DOHH2 (cell line): Measurements from ENCODE around the gene C14orf180.

Source experiments
- H3F3A ChIP-seq: fragments of 200-600 bp; sonication (generic), shearing (Covaris generic); 2 replicates; pipeline ENCODE4 v1.6.0; 2016; ENCODE audit warnings: antibody characterized with exemption, mild to moderate bottlenecking; ENCODE audit not compliant: control insufficient read depth, insufficient read depth
- H3K27ac ChIP-seq: fragments of 200-600 bp; sonication (generic); 2 replicates; pipeline ENCODE4 v1.5.1; 2014; ENCODE audit warnings: low read depth, mild to moderate bottlenecking, low read length, moderate library complexity
- H3K27me3 ChIP-seq: fragments of 200-600 bp; sonication (generic); 2 replicates; pipeline ENCODE4 v1.6.1; 2014; ENCODE audit warnings: mild to moderate bottlenecking, low read length, mixed read lengths; ENCODE audit not compliant: control insufficient read depth
- H3K36me3 ChIP-seq: fragments of 200-600 bp; sonication (generic); 2 replicates; pipeline ENCODE4 v1.6.1; 2014; ENCODE audit warnings: mild to moderate bottlenecking, low read length, moderate library complexity, mixed read lengths; ENCODE audit not compliant: control insufficient read depth
- H3K4me1 ChIP-seq: fragments of 200-600 bp; sonication (generic); 2 replicates; pipeline ENCODE4 v1.6.1; 2014; ENCODE audit warnings: mild to moderate bottlenecking, low read length, mixed read lengths; ENCODE audit not compliant: control insufficient read depth
- H3K4me2 ChIP-seq: fragments of 200-600 bp; sonication (generic); 2 replicates; pipeline ENCODE4 v1.6.0; 2014; ENCODE audit warnings: mild to moderate bottlenecking, low read length, moderate library complexity
- H3K4me3 ChIP-seq: fragments of 200-600 bp; sonication (generic); 2 replicates; pipeline ENCODE4 v1.5.1; 2014; ENCODE audit warnings: mild to moderate bottlenecking, low read length, mixed read lengths
- H3K79me2 ChIP-seq: fragments of 200-600 bp; sonication (generic); 2 replicates; pipeline ENCODE4 v1.6.1; 2014; ENCODE audit warnings: mild to moderate bottlenecking, low read length, mixed read lengths; ENCODE audit not compliant: control insufficient read depth
- H3K9me2 ChIP-seq: fragments of 200-600 bp; sonication (generic); replicated peaks from 2 replicates; pipeline ENCODE4 v1.6.1; 2014; ENCODE audit warnings: mild to moderate bottlenecking, low read length, mixed read lengths; ENCODE audit not compliant: control insufficient read depth
- H3K9me3 ChIP-seq: fragments of 200-600 bp; sonication (generic); 2 replicates; pipeline ENCODE4 v1.6.1; 2014; ENCODE audit warnings: antibody characterized with exemption, low read length, mixed read lengths; ENCODE audit not compliant: control insufficient read depth, insufficient read depth
- H4K20me1 ChIP-seq: fragments of 200-600 bp; sonication (generic); 2 replicates; pipeline ENCODE4 v1.6.0; 2014; ENCODE audit warnings: low read depth, mild to moderate bottlenecking, antibody characterized with exemption, low read length, moderate library complexity; ENCODE audit not compliant: control insufficient read depth, insufficient read depth
- CTCF ChIP-seq: fragments of 200-600 bp; sonication (generic); IDR thresholded peaks from one replicate; pipeline ENCODE4 v1.5.1; 2014; ENCODE audit warnings: antibody characterized with exemption, mild to moderate bottlenecking, low read depth, low read length; ENCODE audit not compliant: poor library complexity, severe bottlenecking
- EZH2phosphoT487 ChIP-seq: fragments of 200-600 bp; sonication (generic); IDR thresholded peaks from 2 replicates; pipeline ENCODE4 v1.6.1; 2017; ENCODE audit warnings: borderline replicate concordance, mild to moderate bottlenecking, antibody characterized with exemption, low read length, moderate library complexity, mixed read lengths

The C14orf180 gene

GRCh38 chr14:104595116-104595675 is 15.6 kb downstream of the C14orf180 start:
- Histone ChIP-seq H3K4me1 (no peaks in the 10 kb centered on the region), H3K36me3 (no peaks in the 10 kb centered on the region), H3K4me2 (no peak overlapping the region), H3K9me3 (no peaks in the 10 kb centered on the region), H3F3A (no peaks in the 10 kb centered on the region), H3K27ac (no peak overlapping the region), H3K4me3 (no peak overlapping the region), H4K20me1 (no peaks in the 10 kb centered on the region), H3K79me2 (no peaks in the 10 kb centered on the region), H3K27me3 (no peaks in the 10 kb centered on the region), H3K9me2 (no peaks in the 10 kb centered on the region)
- no peak for TF ChIP-seq CTCF
- TF ChIP-seq EZH2phosphoT487: no peak

- no peak overlapping the region for H3K27ac ChIP-seq
- H3F3A ChIP-seq: no peaks in the 10 kb centered on the region
- no peak for TF ChIP-seq CTCF
- TF ChIP-seq EZH2phosphoT487: no peak
- H3K9me3 ChIP-seq: no peaks in the 10 kb centered on the region
- no peaks in the 10 kb centered on the region for H3K36me3 ChIP-seq
- H3K27me3 ChIP-seq: no peaks in the 10 kb centered on the region
- no peak overlapping the region for H3K4me2 ChIP-seq
- H3K4me3 ChIP-seq: no peak overlapping the region
- H3K9me2 ChIP-seq: no peaks in the 10 kb centered on the region
- H3K79me2 ChIP-seq: no peaks in the 10 kb centered on the region
- H4K20me1 ChIP-seq: no peaks in the 10 kb centered on the region
- no peaks in the 10 kb centered on the region for H3K4me1 ChIP-seq
These were observed 16.4 kb downstream of the C14orf180 start for GRCh38 chr14:104595911-104596450.

- H3K79me2 ChIP-seq: no peaks in the 10 kb centered on the region
- TF ChIP-seq EZH2phosphoT487 (no peak), CTCF (no peak)
- no peaks in the 10 kb centered on the region for H3K4me1 ChIP-seq
- no peaks in the 10 kb centered on the region for H3K27me3 ChIP-seq
- H3K27ac ChIP-seq: no peak overlapping the region
- no peaks in the 10 kb centered on the region for H3F3A ChIP-seq
- H4K20me1 ChIP-seq: no peaks in the 10 kb centered on the region
- H3K36me3 ChIP-seq: no peaks in the 10 kb centered on the region
- H3K9me2 ChIP-seq: no peaks in the 10 kb centered on the region
- no peak overlapping the region for H3K4me3 ChIP-seq
- no peaks in the 10 kb centered on the region for H3K9me3 ChIP-seq
- H3K4me2 ChIP-seq: no peak overlapping the region
These were observed 16.9 kb downstream of the C14orf180 start for GRCh38 chr14:104596451-104596918.
